ENCODE data around the gene CHMP1B. TPM values are rescaled to one million over a fixed set of nuclear protein-coding genes. Genes with fewer than 3 reads are reported as not detected.

CHMP1B gene
- total RNA-seq, 1 experiment from 2014 or later, result 38.7 TPM

DNA sequence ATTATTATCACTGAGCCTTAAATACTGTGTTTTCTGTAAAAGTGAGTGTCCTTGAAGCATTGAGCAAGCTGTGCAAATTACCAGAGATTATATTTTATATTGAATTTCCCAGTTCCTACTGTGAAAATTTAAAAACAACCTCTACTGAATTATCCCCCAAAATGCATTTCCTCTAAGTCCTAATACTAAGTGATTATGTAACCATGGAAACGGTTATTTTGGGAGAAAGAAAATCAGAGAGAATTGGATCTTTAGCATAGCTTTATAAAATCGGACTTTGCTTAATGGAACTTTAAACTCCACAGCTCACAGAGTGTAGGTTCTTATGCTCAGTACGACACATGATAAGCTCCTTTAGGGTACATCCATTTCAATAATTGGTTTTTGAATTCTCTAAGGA, 19.3 kb upstream of the CHMP1B start:
- H3K18ac ChIP-seq (ENCODE audit: insufficient read length, low read depth, low read length), result no peak overlapping the region
- no peak overlapping the region for H3K23ac ChIP-seq (ENCODE audit: insufficient read length, low read depth, low read length)
- TF ChIP-seq, protein P1, sequence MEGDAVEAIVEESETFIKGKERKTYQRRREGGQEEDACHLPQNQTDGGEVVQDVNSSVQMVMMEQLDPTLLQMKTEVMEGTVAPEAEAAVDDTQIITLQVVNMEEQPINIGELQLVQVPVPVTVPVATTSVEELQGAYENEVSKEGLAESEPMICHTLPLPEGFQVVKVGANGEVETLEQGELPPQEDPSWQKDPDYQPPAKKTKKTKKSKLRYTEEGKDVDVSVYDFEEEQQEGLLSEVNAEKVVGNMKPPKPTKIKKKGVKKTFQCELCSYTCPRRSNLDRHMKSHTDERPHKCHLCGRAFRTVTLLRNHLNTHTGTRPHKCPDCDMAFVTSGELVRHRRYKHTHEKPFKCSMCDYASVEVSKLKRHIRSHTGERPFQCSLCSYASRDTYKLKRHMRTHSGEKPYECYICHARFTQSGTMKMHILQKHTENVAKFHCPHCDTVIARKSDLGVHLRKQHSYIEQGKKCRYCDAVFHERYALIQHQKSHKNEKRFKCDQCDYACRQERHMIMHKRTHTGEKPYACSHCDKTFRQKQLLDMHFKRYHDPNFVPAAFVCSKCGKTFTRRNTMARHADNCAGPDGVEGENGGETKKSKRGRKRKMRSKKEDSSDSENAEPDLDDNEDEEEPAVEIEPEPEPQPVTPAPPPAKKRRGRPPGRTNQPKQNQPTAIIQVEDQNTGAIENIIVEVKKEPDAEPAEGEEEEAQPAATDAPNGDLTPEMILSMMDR (conservative IDR thresholded peaks at IDR 0.05), result no peak
- no peak overlapping the region for H2AK5ac ChIP-seq (ENCODE audit: insufficient read length, low read length)
- no peak overlapping the region for H3K14ac ChIP-seq (ENCODE audit: insufficient read depth, low read length)
- no peak overlapping the region for H3K4me2 ChIP-seq (ENCODE audit: insufficient read depth, insufficient read length, low read length)
- Mint-ChIP-seq H3K9me3 (peaks cover 0 to 4% of the 10 kb centered on the region in 2 experiments; a peak in 1 of 5 replicates), H3K27ac (no peak overlapping the region; a peak in 2 of 7 replicates), H3K36me3 (ENCODE audit: insufficient read depth in 1 of 3, low read depth in 3 of 3) (peaks cover 3 to 6% (median 5%) of the 10 kb centered on the region in 3 experiments; a peak in 5 of 7 replicates), H3K4me1 (peaks cover 19 to 25% of the 10 kb centered on the region in 2 experiments), H3K27me3 (ENCODE audit: low read depth) (no peaks in the 10 kb centered on the region), H3K4me3 (no peak overlapping the region)
- H3K4me1 ChIP-seq (ENCODE audit: insufficient read depth, low read length), result no peaks in the 10 kb centered on the region; the same call in 1 of the 2 replicates
- H4K5ac ChIP-seq (ENCODE audit: insufficient read length, low read depth, low read length), result no peak overlapping the region
- H3K79me1 ChIP-seq (ENCODE audit: insufficient read depth, low read depth, low read length, poor library complexity, severe bottlenecking), result no peaks in the 10 kb centered on the region
- no peak overlapping the region for H3K4ac ChIP-seq (ENCODE audit: low read depth, low read length)
- no peaks in the 10 kb centered on the region for H3K9me3 ChIP-seq (ENCODE audit: control insufficient read depth, low read depth, low read length)
- H2BK120ac ChIP-seq (ENCODE audit: low read depth, low read length, poor library complexity, severe bottlenecking), result no peak overlapping the region
- WGBS (ENCODE audit: extremely low coverage, insufficient read length, low lambda C conversion rate), result no CpG with 5 or more reads among the region's 3 CpGs
- H3K27me3 ChIP-seq (ENCODE audit: insufficient read depth, low read length), result no peaks in the 10 kb centered on the region
- H2BK5ac ChIP-seq (ENCODE audit: insufficient read length, low read length), result no peak overlapping the region
- H2BK15ac ChIP-seq (ENCODE audit: low read depth, low read length), result no peak overlapping the region
- no peak overlapping the region for H2BK12ac ChIP-seq (ENCODE audit: insufficient read length, low read depth, low read length)
- H3K79me2 ChIP-seq (ENCODE audit: insufficient read depth, low read length), result no peaks in the 10 kb centered on the region
- no peak overlapping the region for H2AFZ ChIP-seq (ENCODE audit: low read length)
- no peak overlapping the region for H4K8ac ChIP-seq (replicated peaks; ENCODE audit: insufficient read length, low read depth, low read length)
- H3K23me2 ChIP-seq (ENCODE audit: insufficient read length, low read depth, low read length, poor library complexity, severe bottlenecking), result no peaks in the 10 kb centered on the region
- DNase-seq, result no peak
- no peak overlapping the region for H2BK20ac ChIP-seq (ENCODE audit: low read depth, low read length, poor library complexity, severe bottlenecking)
- H4K91ac ChIP-seq (ENCODE audit: insufficient read length, low read depth, low read length), result no peak overlapping the region
- H3K9ac ChIP-seq (ENCODE audit: extremely low read depth, insufficient read length, low read length), result no peak overlapping the region
- no peaks in the 10 kb centered on the region for H4K20me1 ChIP-seq (ENCODE audit: control insufficient read depth, insufficient read depth, insufficient read length)
- H3K56ac ChIP-seq (ENCODE audit: insufficient read length, low read depth, low read length), result no peak overlapping the region
- H3K27ac ChIP-seq (ENCODE audit: insufficient read length, low read depth, low read length), result no peak overlapping the region
- no peak overlapping the region for H3T11ph ChIP-seq (ENCODE audit: low read length)
